Body of pancreas (tissue), 4 donors: ENCODE results near the gene FRMPD4.

Source experiments
- CTCF ChIP-seq, 7 experiments: fragments of 450-650 bp in 4 of 7; fragments of 200-600 bp in 3 of 7; sonication (generic) in 3 of 7; IDR thresholded peaks; one replicate each; pipeline ENCODE4 v1.5.1; 2016 to 2019; ENCODE audit warnings: antibody characterized with exemption in 7 of 7
- POLR2A ChIP-seq, 3 donors: fragments of 450-650 bp; IDR thresholded peaks; one replicate each; pipeline ENCODE4 v1.6.1; 2016; ENCODE audit warnings: antibody characterized with exemption in 3 of 3, mild to moderate bottlenecking in 2 of 3

- TF ChIP-seq CTCF (IDR thresholded peaks at IDR 0.05) (no peak), POLR2A (IDR thresholded peaks at IDR 0.05) (no peak)
Observed at GRCh38 chrX:12425496-12425895, 287.2 kb downstream of the FRMPD4 start.
